VCaP (cell line): ENCODE results near the gene PSMD4.

ENCODE experiments used
- H3K27ac ChIP-seq: fragments of 450-650 bp; 2 replicates; pipeline ENCODE4 v1.5.1; 2017
- TF ChIP-seq, protein P1 (sequence below): fragments of 450-650 bp; conservative IDR thresholded peaks from 2 replicates; pipeline ENCODE4 v1.5.1; 2017; ENCODE audit warnings: mild to moderate bottlenecking, moderate library complexity

PSMD4 gene

DNA sequence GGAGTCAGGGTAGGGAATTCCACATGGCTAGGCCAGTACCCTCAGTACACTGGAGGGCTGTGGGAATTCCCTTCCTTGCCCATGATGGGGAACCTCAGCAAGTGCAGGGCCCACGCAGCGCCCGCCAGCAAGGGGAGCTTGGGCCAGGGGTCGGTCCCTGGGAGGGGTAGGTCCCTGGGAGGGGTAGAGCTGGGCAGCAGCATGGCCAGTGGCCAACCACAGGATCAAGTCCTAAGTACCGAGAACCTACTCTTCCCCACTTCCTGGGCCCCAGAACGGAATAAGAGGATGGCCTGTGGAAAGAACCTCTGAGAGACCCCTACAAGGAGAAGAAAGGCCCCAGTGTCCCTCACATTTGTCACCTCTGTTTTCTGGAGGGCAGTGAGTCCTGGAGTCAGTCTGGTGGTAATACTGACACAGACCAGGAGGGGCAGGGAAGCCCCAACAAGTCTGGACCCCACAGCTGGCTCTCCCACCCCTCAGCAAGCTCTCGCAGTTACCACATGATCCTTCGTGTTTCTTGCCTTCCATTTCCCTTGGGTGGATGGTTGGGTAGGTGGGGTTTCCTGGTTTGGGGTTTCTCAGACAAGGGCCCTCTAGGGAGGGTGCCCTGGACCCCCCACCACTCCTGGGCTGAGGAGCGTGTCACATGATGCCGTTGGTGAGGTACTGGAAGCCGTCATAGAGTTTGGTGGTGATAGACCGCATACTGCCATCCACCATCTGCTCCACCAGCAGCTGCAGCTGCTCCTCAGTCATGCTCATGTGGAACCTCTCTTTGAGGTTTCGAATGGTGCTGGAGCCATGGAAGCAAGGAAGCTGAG, 37.9 kb downstream of the PSMD4 start:
- TF ChIP-seq, protein P1, sequence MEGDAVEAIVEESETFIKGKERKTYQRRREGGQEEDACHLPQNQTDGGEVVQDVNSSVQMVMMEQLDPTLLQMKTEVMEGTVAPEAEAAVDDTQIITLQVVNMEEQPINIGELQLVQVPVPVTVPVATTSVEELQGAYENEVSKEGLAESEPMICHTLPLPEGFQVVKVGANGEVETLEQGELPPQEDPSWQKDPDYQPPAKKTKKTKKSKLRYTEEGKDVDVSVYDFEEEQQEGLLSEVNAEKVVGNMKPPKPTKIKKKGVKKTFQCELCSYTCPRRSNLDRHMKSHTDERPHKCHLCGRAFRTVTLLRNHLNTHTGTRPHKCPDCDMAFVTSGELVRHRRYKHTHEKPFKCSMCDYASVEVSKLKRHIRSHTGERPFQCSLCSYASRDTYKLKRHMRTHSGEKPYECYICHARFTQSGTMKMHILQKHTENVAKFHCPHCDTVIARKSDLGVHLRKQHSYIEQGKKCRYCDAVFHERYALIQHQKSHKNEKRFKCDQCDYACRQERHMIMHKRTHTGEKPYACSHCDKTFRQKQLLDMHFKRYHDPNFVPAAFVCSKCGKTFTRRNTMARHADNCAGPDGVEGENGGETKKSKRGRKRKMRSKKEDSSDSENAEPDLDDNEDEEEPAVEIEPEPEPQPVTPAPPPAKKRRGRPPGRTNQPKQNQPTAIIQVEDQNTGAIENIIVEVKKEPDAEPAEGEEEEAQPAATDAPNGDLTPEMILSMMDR, result no peak
- H3K27ac ChIP-seq, result no peak overlapping the region

GRCh38 chr1:151293093-151293492, 38.6 kb downstream of the PSMD4 start:
- no peak overlapping the region for H3K27ac ChIP-seq
- TF ChIP-seq, protein P1, result no peak

DNA sequence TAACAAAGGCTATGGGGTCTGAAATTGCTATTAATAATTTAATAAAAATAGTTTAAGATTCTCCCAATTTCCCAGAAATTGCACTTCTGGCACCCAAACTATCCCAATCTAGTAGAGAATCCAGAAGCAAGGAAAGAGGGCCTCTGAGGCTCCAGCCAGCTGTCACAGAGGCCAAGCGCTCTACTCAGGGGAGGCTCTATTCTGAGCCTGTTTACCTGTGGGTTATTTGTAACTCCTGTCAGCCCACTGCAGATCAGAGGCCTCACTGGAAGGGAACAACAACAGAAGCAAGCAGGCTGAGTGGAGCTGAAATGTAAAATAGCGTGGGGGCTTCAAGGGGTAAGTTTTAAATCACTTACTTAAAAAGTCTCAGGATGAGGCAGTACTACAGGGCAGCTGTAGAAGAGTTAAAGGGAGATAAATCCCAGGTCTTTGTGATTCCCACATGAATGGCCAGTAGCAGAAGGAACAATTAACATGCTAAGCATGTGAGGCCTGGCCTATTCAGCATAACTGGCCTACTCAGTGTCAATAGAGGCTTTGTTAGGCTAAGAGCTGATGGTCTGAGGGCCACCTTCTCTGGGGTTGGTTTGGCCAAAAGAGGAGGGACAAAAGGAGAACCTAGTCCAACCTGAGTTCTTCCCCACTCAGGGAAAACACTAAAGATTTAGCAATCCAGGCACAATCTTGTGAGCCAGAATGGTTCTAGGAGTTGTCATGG, 40.4 kb downstream of the PSMD4 start:
- H3K27ac ChIP-seq, result no peak overlapping the region
- TF ChIP-seq, protein P1, result no peak

DNA sequence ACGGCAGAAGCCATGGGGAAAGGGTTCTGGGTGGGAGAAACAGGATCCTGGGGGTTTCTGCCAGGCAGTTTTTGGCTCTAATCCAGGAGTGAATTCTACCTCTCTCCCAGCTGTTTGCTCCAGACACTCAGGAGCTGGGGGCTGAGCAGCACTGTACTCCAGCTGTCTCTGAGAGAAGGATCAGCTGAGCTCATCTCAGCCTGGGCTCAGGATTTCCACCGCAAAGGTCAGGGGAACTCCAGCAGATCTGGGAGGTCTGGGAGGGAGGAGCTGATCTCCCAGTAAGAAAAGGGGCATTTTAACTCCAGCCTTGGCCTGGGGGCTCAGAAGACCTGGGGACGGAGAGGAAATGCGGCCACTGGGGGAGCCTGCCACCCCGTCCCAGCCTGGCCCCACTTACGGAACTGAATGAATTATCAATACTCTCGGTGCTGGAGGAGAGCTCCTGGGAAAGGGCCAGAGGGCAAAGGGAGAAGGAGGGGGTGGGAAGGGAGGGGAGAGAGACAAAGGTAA, 55.3 kb downstream of the PSMD4 start:
- H3K27ac ChIP-seq, result no peak overlapping the region
- TF ChIP-seq, protein P1, result no peak

DNA sequence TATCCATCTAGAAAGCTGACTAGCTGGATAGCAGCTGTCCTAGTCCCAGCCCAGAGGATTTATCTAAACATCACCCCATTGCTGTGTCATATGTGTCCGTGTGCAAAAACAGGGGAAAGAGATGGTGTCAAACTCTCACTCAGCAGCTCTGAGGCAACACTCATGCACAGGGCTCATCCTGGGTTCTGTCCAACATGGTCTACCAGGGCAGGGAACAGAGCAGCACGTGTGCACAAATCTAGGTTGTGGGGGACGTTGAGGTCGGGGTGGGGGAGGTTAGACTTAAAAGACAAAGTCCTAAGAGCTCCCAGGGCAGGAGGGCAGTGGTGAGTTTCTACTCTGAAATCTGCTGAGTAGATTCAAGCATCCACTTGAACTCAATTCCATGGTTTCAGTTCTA, 56.5 kb downstream of the PSMD4 start:
- H3K27ac ChIP-seq, result no peak overlapping the region
- TF ChIP-seq, protein P1, result no peak

DNA sequence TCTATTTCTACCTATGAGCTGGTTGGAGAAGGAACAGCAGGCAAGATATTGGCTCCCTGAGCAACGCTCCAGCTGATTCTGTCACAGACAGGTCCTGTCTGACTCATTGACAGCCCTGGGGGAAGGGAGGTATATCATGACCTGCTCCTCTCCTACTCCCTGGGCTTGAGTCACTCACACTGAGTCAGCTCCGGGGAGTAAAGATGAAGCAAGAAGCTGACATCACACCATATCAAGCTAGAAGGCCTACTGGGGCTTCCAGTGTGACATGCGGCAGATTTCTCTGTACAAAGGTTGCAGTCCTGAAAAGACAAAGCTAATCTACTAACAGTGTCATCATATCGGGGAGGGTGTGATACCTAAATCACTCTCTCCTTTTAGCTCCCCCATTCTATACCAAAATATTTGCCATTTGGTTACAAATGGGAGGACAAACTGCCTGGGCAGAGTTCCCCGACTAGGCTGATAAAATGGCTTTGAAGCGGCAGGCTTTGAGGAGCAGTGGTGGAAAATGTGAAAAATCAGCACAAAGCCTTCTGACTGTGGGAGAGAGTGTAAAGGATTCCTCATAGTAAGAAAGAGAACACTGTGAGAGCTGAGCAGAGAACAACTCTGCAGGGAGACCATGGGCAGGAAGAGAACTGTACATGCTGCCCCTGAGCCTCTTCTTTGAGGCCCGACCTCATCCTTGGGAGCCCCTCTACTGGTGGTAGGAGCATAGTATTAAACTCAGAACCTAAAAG, 57.2 kb downstream of the PSMD4 start:
- no peak overlapping the region for H3K27ac ChIP-seq
- TF ChIP-seq, protein P1, result no peak

DNA sequence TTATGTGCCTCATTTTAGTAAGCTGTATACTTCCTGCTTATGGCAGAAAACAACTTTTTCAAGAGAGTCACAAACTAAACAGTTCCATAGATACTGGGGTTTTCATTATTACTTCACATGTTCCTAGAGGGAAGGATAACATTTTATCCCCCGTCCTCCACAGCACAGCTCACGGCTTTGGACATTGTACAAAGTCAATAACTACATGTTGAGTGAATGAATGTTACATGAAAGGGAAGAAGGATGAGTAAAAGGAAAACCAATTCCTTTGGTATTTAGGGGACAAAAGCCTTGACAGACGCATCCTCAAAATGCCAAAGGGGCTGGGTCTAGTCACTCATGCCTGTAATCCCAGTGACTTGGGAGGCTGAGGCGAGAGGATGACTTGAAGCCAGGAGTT, 57.9 kb downstream of the PSMD4 start:
- H3K27ac ChIP-seq, result no peak overlapping the region

More for the DNA sequence above, 57.9 kb downstream of the PSMD4 start:
- TF ChIP-seq, protein P1, result no peak
